ENCODE measurements around the gene JMJD8.

DNA sequence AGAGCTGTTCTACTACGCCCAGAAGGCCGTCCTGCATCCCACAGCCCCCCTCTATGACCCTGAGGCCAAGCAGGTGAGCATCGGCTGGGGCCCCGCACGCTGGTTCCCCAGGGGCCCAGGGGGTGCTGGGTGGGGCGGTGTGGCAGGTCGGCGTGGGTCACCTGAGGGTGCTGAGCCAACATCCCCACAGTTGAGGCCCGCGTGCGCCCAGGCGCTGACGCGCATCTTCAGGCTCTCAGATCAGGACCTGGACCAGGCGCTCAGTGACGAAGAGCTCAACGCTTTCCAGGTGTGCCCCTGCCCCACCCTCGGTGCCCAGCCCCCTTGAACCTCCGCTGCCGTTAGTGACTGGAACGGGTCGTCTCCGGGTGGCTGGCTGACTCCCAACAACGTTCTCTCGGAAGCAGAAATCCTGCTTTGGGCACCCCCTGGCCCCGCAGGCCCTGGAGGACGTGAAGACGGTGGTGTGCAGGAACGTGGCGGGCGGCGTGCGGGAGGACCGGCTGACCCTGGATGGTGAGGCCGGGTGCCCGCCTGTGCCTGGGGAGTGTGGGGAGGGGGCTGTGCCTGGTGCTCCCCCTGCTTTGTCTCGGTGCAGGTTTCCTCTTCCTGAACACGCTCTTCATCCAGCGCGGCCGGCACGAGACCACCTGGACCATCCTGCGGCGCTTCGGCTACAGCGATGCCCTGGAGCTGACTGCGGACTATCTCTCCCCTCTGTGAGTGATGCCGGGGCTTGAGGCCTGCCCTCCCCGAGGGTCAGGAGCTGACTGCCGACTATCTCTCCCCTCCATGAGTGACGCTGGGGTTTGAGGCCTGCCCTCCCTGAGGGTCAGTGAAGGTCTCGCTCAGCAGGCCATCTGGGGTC, 13.4 kb downstream of the JMJD8 start:
- TF ChIP-seq GATA2 (IDR thresholded peaks at IDR 0.05; ENCODE audit: low read depth, low read length): no peak
- no peak for TF ChIP-seq GATA3 (IDR thresholded peaks at IDR 0.05; ENCODE audit: low read depth, low read length)

Data from SH-SY5Y (cell line).